HG02588 (cell line): ENCODE data around the gene SPOCK3.
"Not testable (repeated sequence)": the region's sequence is repeated elsewhere in the genome, so short reads cannot be mapped to it uniquely, and the experiment has no call there.

Source experiments
- ATAC-seq: cut with Tn5 transposase; IDR thresholded peaks from one replicate; pipeline ENCODE4 v1.9.1; 2021; ENCODE audit warnings: mild to moderate bottlenecking, moderate library complexity; ENCODE audit not compliant: unreplicated experiment

Gene SPOCK3

DNA sequence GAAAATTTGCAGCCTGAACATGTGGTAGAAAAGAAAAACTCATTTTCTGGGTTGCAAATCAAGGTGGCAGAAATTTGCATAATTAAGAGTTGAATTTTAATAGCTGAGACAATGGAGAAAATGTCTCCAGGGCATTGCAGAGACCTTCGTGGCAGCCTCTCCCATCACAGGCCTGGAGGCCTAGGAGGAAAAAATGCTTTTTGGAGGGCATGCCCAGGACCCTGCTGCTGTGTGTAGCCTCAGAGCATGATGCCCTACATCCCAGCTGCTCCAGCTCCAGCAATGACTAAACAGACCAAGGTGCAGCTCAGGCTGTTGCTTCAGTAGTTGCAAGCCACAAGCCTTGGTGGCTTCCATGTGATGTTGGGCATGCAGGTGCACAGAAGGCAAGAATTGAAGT is 266.1 kb downstream of the SPOCK3 start:
- ATAC-seq = not testable (repeated sequence)

DNA sequence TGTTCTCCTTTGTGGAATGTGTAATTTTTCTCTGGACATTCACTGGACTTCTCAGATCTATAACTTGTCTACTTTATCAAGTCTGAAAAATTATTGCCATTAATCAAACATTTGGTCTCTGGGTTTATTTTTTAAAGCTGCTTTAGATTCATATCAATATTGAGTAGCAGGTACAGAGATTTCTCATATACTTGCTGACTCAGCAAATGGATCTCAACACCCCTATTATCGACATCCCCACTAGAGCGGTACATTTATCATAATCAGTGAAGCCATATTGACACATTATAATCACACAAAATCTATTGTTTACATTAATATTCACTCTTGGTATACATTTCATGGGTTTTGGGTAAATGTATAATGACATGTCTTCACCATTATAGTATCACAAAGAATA is 268.7 kb downstream of the SPOCK3 start:
- no peak for ATAC-seq

DNA sequence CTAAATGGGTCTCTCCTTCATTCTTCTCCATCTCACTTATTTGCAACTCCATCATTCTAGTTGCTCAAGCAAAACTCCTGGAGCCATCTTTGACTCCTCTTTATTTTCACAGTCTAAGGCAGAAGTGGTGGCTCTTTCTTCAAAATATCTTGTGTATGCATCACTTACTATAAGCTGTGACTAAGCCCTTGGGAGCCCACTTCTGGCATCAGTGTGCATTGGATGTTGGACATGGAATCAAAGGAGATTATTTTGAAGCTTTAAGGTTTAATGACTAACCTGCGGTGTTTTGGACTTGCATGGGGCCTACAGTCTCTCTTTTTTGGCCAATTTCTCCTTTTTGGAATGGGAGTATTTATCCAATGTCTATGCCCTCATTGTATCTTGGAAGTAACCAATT is 276.8 kb downstream of the SPOCK3 start:
- no peak for ATAC-seq

DNA sequence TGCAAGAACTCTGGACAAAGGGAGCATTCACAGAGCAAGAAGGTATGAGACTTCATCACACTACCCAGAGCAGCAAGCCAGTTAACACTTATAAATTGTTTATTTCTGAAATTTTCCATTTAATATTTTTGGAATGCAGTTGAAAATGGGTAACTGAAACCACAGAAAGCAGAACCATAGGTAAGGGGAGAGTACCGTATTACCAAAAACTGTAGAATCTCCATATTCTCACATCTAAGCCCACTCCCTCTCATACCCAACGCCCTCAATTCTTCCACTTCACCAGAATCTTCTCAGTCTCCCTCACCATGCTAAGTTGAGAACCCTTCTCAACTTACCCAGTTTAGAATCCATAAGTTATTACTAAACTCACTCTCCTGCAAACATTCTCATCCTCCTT is 277.8 kb downstream of the SPOCK3 start:
- ATAC-seq = no peak

DNA sequence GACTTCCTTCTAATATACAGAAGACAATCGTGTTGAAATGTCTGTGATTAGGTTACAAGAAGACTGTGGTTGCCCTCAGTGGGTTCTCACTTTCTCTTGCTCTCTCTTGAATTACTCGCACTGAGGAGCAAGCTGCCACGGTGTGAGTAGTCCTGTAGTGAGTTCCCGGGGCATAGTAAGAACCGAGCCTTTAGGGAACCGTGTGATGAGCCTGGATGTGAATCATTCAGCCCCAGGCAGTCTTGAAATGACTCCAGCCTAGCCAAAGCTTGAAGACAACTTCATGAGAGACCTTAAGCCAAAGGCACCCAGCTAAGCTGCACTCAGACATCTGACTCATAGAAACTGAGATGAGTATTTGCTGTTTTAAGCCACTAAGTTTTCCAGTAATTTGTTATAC is 292.7 kb downstream of the SPOCK3 start:
- ATAC-seq = peak; percentile 66

DNA sequence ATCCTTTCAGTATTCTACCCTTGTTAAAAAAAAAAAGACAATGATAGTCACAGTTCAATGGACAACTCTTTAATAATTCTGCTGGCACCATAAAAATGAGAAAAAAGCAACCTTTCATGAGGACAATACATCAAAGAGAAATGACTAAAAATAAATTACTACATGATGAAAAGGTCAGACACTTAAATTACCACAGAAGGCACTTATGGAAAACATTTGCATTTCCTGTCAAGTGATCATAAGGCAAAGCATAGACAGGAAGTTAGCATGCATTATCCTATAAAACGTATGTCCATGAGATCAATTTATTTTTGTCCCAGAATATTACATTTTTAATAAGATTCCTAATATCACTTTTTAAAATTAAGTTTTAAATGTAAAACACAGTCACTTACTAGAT is 303.8 kb downstream of the SPOCK3 start:
- no peak for ATAC-seq

DNA sequence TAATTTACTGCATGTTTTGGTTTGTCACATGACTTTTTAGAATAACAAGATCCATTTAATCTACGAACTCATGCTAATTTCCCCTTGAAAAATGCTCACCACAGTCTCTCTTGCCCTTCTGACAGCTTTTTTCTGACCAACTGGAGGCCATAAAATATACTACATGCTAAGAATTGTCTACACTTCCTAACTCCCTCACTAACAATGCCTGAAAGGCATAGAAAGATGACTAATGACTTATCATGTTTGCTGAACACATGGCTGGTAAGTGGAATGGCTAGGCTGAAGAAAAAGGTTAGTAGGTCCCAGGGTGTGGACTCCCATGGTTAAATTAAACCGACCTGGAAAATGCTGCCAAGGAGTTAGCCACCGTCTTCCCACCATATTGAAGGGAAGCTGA is 309.9 kb downstream of the SPOCK3 start:
- no peak for ATAC-seq

DNA sequence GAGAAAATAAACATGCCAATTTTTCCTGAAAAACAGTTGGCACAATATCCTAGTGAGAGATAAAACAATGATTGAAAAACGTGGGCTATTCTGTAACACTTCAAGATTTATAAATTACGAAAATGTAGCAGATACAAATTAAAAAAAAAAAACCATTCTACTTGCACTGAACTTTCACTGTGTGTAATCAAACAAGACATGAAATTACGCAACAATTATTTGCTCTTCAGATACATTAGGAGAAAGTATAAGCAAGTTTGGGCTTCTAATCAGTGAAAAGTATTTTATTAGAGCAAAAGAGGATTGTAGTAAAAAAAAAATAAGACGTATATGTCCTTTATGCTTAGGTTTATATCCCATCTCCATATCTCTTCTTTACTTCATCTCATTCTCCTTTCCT is 320.4 kb downstream of the SPOCK3 start:
- no peak for ATAC-seq

DNA sequence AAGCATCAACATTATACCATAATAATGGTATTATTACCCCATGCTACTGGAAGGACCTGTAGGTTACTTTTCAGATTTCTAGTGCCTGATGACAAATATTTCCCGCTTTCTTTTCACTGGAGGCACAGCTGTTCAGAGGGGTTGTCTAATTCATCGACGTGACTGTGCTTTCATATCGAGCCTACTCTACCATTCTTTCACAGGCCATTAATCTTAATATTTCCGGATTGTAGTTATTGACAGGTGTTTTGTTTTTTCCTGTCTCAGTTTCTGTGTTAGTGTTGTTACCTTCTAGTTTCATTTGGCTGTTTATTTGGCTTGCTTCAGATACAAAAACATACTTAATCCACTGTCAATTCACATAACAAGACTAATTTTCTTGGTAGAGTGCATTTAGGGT is 330.9 kb downstream of the SPOCK3 start:
- no peak for ATAC-seq

DNA sequence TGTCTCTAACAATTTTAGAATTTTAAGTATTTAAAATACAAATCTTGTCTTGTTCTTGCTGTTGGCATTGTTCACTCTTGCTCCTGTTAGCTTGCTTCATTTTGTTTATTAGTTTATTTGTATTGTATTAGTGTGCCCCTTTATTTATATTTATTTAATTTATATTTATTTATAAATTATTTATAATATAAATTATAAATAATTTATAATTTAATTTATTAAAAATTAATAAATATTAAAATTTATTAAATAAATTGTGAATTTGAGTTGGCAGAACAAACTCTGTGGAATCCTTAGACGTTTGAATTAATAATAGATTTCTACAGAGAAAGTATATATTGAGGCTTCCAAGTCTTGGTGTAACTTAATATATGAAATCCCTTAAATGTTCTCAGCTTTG is 331.4 kb downstream of the SPOCK3 start:
- ATAC-seq = no peak

DNA sequence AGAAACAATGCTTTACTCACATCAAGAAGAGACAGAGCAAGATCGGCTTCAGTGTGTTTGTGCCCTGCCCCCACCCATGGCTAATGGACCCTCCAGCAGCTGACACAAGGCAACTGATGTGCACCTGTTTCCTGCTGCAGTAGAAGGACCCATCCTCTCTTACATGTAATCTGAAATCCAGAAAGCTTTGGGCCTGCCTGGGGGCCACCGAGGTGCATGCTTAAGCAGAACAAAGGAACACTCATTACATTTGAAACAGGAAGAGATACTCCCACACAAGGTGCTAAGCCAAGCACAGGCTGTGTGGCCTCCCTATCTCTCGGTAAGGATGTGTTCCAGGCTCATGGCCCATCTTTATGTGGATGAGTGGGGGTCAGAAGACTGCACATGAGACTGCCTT is 338.0 kb downstream of the SPOCK3 start:
- peak; percentile 48 for ATAC-seq

DNA sequence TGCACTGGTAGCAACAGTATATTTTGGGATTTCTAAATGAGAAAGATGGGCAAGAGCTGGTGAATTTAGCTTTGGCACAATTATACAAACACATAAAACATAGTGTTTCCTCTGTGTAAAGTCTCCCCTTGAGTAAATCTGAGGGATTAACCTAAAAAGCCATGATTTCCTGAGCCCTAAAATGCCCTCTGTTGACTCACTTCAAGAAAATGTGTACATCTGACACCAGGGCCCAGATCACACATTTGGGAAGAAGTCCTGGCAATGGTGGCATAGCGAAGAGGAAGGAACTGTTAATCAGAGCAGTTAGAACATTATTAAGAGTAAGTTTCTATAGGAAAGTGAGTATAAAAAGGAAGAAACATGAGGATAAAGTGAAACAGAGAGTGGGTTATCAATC is 338.5 kb downstream of the SPOCK3 start:
- no peak for ATAC-seq

DNA sequence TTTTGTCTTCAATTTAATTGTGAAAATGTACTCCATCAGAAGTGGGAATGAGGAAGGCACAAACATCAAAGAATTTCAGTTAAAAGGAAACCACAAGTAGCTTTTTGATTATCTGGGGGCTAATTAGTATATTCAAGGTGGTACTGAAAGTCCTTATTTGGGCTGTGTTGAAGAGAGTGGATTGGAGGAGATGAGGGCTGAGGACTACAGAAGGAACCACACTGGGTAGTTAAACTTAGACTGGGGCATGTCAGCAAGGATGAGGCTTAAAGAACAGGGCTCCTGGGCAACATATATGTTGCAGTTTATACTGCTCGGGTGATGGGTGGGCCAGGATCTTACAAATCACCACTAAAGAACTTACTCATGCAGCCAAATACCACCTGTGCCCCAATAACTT is 346.8 kb downstream of the SPOCK3 start:
- no peak for ATAC-seq

DNA sequence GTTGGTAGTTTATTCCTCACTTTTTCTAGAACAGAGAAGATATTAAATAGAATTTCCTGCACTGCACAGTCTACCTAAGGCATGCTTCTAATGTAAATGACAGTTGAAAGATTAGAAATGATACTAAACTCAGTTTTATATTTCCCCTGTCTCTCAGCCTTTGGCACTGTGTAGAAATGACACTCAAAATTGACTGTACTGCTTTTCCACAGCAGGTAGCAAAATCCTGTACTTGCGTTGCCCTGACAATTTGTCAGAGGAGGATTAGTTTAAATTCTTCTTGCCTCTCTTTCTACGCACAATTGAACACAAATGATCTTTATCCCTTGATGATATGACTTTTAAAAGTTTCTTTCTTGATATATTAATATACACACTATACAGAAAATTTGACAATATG is 347.6 kb downstream of the SPOCK3 start:
- no peak for ATAC-seq

DNA sequence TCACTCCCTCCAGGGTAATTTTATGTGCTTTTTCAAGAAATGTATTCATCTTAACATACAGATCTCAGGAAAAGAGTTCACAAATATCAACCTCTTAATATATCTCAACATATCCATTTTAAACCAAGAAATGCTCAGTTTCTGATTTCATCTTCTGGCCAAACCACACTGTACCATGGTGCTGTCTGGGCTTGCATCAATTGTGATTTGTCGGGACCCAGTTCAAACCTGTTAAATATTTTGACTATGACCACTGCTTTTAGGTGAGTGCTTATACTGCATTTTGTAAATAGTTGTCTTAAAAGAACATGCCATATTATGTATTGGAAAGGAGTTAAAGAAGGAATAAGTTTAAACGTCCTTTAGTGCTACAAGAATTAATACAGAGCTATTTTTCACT is 352.1 kb downstream of the SPOCK3 start:
- no peak for ATAC-seq

DNA sequence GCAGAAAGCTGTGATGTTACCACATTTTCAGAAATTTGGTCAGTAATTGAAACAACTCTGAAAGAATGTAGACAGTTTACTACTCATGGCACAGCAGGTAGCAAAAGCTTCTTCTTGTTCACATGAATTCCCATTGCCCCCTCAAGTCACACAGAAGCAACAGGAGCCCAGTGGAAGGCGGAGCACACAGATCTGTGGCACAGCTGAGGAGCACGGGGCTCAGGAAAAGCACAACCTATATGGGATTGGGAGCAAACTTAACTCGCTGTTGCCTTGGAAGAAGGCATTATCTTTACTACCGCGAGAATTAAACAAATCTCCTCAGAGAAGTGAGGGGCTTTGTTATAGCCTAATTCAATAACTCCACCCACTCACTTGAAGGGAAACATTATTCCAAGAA is 358.5 kb downstream of the SPOCK3 start:
- ATAC-seq = no peak

DNA sequence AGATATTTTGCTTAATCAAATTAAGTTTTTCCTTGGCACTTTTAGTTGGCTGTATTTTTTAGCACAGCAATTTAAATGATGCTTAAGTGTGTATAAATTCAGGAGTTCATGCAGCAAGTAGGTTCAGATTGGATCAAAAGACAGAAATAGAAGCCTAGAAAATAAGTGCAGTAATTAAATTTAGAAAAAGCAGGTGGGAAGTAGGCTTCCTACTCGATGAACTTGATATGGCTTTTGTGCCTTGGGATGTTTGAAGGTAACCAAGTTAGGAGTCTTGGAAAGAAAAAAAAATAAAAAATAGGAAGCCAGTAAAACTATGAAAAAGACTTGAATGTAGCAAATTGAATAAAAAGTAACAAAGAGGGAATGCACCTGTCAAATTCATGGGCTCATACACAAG is 372.3 kb downstream of the SPOCK3 start:
- ATAC-seq = no peak

DNA sequence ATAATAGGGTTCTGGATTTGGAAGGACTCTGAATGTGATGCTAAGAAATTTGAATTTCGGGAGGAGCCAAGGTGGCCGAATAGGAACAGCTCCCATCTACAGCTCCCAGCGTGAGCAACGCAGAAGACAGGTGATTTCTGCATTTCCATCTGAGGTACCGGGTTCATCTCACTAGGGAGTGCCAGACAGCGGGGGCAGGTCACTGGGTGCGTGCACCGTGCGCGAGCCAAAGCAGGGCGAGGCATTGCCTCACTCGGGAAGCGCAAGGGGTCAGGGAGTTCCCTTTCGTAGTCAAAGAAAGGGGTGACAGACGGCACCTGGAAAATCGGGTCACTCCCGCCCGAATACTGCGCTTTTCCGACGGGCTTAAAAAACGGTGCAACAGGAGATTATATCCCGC is 383.9 kb downstream of the SPOCK3 start:
- not testable (repeated sequence) for ATAC-seq

DNA sequence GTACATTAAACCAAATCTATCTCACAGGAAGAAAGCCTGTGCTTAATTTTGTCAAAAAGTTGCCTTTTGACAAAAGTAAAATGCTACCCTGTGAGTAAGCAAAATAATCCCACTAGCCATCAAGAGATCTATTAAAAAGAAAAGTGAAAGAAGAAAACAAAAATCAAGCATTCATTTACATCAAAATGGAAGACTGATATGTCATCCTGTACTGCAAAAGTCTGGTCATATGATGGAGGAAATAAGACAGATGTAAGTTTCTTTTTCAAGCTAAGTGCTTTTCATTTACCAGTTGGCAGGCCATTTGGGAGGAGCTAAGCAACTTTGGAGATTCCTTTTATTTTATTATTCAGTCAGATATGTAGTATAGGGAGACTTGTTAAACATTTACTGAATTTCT is 387.4 kb downstream of the SPOCK3 start:
- ATAC-seq = no peak

DNA sequence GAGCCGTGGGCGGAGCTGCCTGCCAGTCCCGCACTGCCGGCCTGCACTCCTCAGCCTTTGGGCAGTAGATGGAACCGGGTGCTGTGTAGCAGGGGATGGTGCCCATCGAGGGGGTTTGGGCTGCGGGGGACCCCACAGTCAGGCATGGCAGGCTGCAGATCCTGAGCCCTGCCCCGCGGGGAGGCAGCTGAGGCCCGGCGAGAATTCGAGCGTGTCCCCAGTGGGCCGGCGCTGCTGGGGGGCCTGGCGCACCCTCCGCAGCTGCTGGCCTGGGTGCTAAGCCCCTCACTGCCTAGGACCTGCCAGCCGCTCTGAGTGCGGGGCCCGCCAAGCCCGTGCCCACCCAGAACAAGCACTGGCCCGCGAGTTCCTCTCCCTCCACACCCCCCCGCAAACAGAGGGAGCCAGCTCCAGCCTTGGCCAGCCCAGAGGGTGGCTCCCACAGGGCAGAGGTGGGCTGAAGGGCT is 391.5 kb downstream of the SPOCK3 start:
- no peak for ATAC-seq

DNA sequence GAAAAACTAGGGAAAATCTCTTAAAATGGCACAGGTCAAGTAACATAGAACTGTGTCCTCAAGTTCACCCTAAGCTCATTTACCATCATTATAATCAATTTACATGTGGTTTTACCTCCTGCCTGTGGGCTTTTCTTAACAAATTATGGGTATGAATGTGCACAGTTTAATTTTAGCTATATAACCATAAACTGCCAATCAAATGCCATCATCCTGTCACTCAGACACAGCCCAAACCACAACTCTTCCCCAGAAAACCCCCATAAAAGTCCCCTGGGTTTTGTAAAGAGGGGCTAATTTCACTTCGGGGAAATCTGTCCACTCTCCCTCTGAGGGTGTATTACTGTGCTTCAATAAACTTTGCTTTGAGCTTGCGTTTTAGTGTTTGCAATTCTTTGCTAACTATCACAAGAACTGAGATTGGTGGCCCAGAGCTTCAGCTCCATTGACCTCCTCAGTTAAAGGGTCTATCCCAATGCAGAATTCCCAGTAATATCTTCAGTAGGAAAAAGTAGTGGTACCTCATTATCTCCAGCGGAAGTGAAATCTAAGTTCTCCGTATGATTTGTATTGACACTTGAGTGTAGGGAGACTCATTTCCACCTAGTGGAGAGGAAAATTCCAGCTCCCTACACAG is 394.6 kb downstream of the SPOCK3 start:
- peak; percentile 81 for ATAC-seq

DNA sequence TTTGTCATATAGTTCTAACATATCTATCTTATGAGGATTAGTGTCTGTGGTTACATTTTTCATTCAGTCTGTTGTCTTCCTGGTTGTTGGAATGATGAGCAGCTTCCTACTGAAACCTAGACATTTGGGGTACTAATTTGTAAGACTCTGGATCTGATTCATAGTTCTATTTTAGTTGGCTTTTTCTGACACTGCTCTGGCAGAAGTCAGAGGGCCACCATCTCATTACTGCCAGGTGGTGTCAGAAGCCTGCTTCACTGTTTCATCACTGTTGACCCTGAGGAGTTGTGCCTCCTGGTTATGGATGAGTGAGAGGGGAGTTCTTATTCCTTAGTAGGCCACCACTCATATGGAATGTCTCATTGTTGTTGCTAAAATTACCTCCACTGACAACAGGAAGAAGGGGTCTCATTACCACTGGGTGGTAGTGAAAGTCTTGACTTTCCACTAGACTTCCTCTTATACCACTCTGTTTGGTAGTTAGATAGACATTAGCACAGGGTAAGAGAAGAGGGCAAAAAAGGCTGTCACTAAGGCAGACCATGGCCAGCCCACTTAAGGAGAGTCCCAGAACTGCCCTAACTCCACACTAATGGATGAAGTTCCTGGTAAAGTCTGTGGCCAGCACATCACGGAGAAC is 395.2 kb downstream of the SPOCK3 start:
- peak; percentile 65 for ATAC-seq

DNA sequence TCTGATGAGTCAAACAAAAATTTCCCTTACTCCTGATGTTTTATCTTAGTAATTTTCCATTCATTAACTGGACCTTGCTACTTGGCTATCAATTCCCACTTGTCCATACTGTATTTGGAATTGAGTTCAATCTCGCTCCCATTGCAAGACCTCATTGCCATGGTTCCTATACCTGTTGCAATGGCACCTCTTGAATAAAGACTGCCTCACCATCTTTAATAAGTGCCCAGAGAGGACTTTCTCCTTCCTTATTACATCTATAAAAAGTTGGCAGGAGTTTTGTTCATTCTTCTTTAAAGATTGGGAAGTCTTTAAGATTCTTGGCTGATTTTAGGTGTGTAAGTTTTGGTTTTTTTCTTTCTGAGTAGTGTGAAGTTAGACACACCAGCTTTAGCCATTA is 397.4 kb downstream of the SPOCK3 start:
- no peak for ATAC-seq
